Cardiac muscle cell (in vitro differentiated cells and primary cell): Measurements from ENCODE around the gene FOXN3. TPM values are rescaled to one million over a fixed set of nuclear protein-coding genes. Genes with fewer than 3 reads are reported as not detected.
"Not testable (repeated sequence)": the region's sequence is repeated elsewhere in the genome, so short reads cannot be mapped to it uniquely, and the experiment has no call there.

Source experiments
- DNase-seq, 2 donors: peaks; one replicate each; pipeline versions ENCODE4 v3.0.0 to v3.0.0-alpha.2; 2010 to 2017; ENCODE audit warnings: low read depth in 1 of 2, low spot score in 1 of 2
- H3K27ac ChIP-seq: fragments of 200-600 bp; sonication (generic); 2 replicates; pipeline ENCODE4 v1.5.1; 2016
- H3K27me3 ChIP-seq: fragments of 200-600 bp; sonication (generic); 2 replicates; pipeline ENCODE4 v1.6.0; 2016; ENCODE audit warnings: control low read depth
- H3K36me3 ChIP-seq: fragments of 200-600 bp; sonication (generic); 2 replicates; pipeline ENCODE4 v1.5.1; 2016; ENCODE audit warnings: control low read depth
- H3K4me1 ChIP-seq: fragments of 200-600 bp; sonication (generic); 2 replicates; pipeline ENCODE4 v1.8.1; 2017; ENCODE audit warnings: low read depth, mild to moderate bottlenecking, mixed run types
- H3K4me3 ChIP-seq: fragments of 200-600 bp; sonication (generic); 2 replicates; pipeline ENCODE4 v1.5.1; 2016; ENCODE audit warnings: mild to moderate bottlenecking
- H3K9me3 ChIP-seq: fragments of 200-600 bp; sonication (generic); 2 replicates; pipeline ENCODE4 v1.5.1; 2017; ENCODE audit warnings: low read depth, mild to moderate bottlenecking, control low read depth
- CTCF ChIP-seq: IDR thresholded peaks from 2 replicates; pipeline ENCODE4 v1.5.1; 2012; ENCODE audit warnings: low read depth, mild to moderate bottlenecking, low read length
- polyA plus RNA-seq: library from polyadenylated mRNA; unstranded; fragments of >200 nt; fragmentation: Nextera tagmentation; extraction: Ambion mirVana; gene quantifications from 2 replicates; pipeline ENCODE4 v1.2.1, GENCODE V29; 2016
- total RNA-seq: library from RNA; depleted of rRNA; stranded (reverse); fragments of >200 nt; gene quantifications from 2 replicates; pipeline ENCODE4 v1.2.3, GENCODE V29; 2016

The FOXN3 gene
- total and polyA plus RNA-seq, 2 experiments from 2014 or later, result 43.8 to 74.8 TPM

GRCh38 chr14:89302396-89302950 lies 114.6 kb downstream of the FOXN3 start:
- Histone ChIP-seq H3K4me1 (peaks cover 31% of the 10 kb centered on the region), H3K9me3 (no peaks in the 10 kb centered on the region), H3K27ac (peak overlapping the region; percentile 95), H3K27me3 (no peaks in the 10 kb centered on the region), H3K36me3 (no peaks in the 10 kb centered on the region), H3K4me3 (no peak overlapping the region)
- DNase-seq, result no peak
- TF ChIP-seq CTCF, result no peak

- TF ChIP-seq CTCF, result no peak
- Histone ChIP-seq H3K27ac (no peak overlapping the region), H3K4me1 (peaks cover 16% of the 10 kb centered on the region), H3K9me3 (no peaks in the 10 kb centered on the region), H3K36me3 (no peaks in the 10 kb centered on the region), H3K27me3 (no peaks in the 10 kb centered on the region), H3K4me3 (no peak overlapping the region)
- no peak for DNase-seq
Measured at GRCh38 chr14:89299587-89299986, 117.4 kb downstream of the FOXN3 start.

GRCh38 chr14:89298056-89298834 lies 118.8 kb downstream of the FOXN3 start:
- DNase-seq, result no peak
- no peaks in the 10 kb centered on the region for H3K36me3 ChIP-seq
- no peak overlapping the region for H3K4me3 ChIP-seq
- no peaks in the 10 kb centered on the region for H3K9me3 ChIP-seq
- TF ChIP-seq CTCF, result no peak
- no peaks in the 10 kb centered on the region for H3K27me3 ChIP-seq
- H3K4me1 ChIP-seq, result peaks cover 6% of the 10 kb centered on the region
- no peak overlapping the region for H3K27ac ChIP-seq

- Histone ChIP-seq H3K27ac (no peak overlapping the region), H3K4me3 (no peak overlapping the region), H3K27me3 (no peaks in the 10 kb centered on the region), H3K4me1 (no peaks in the 10 kb centered on the region), H3K36me3 (no peaks in the 10 kb centered on the region), H3K9me3 (no peaks in the 10 kb centered on the region)
- DNase-seq, result no peak
- TF ChIP-seq CTCF, result no peak
Measured at GRCh38 chr14:89296281-89296745, 120.7 kb downstream of the FOXN3 start.

- Histone ChIP-seq H3K27ac (no peak overlapping the region), H3K9me3 (no peaks in the 10 kb centered on the region), H3K27me3 (no peaks in the 10 kb centered on the region), H3K36me3 (no peaks in the 10 kb centered on the region), H3K4me3 (no peak overlapping the region), H3K4me1 (no peaks in the 10 kb centered on the region)
- DNase-seq, result no peak
- TF ChIP-seq CTCF, result no peak
Measured at GRCh38 chr14:89294872-89295271, 122.2 kb downstream of the FOXN3 start.

GRCh38 chr14:89294469-89294868 lies 122.6 kb downstream of the FOXN3 start:
- H3K27me3 ChIP-seq, DNase-seq, H3K9me3 ChIP-seq, H3K4me1 ChIP-seq, H3K4me3 ChIP-seq, H3K27ac ChIP-seq, H3K36me3 ChIP-seq: not testable (repeated sequence)
